Lower leg skin (tissue), 4 donors: ENCODE results near the gene PDZRN3. TPM values are rescaled to one million over a fixed set of nuclear protein-coding genes. Genes with fewer than 3 reads are reported as not detected.

Experiments used
- DNase-seq, 2 donors: peaks; one replicate each; pipeline ENCODE4 v3.0.0-alpha.2; 2019; ENCODE audit warnings: low spot score in 2 of 2
- H3K4me3 ChIP-seq: fragments of 200-600 bp; sonication (generic); 2 replicates; pipeline ENCODE4 v1.5.1; 2017; ENCODE audit warnings: mild to moderate bottlenecking, low read depth; ENCODE audit not compliant: poor library complexity, severe bottlenecking
- CTCF ChIP-seq, 3 donors: fragments of 450-650 bp; IDR thresholded peaks; one replicate each; pipeline ENCODE4 v1.5.1; 2016; ENCODE audit warnings: antibody characterized with exemption in 3 of 3, mild to moderate bottlenecking in 3 of 3, moderate library complexity in 2 of 3
- POLR2A ChIP-seq, 2 donors: fragments of 450-650 bp; IDR thresholded peaks; one replicate each; pipeline ENCODE4 v1.6.1; 2016 to 2017; ENCODE audit warnings: antibody characterized with exemption in 2 of 2, mild to moderate bottlenecking in 1 of 2, moderate library complexity in 1 of 2
- WGBS, 2 donors: methylation state at CpG; one replicate each; pipeline ENCODE4 v1.1.5; 2018; 5-methylcytosine and 5-hydroxymethylcytosine counted together
- intact Hi-C: fragments of 100-400 bp; cut with DNase I; formaldehyde crosslinking; loops from one replicate; pipeline ENCODE4 v1.15.0; 2023; ENCODE audit warnings: low total_unique reads
- total RNA-seq, 4 donors: library from RNA; depleted of rRNA; stranded (reverse); fragments of >200 nt; gene quantifications; one replicate each; pipeline ENCODE4 v1.1.0, GENCODE V29; 2016

PDZRN3 gene
- total RNA-seq, 4 donors from 2014 or later: 9.7 to 29.9 (median 13.4) TPM

- H3K4me3 ChIP-seq: no peak overlapping the region
- TF ChIP-seq POLR2A (IDR thresholded peaks at IDR 0.05) (no peak), CTCF (IDR thresholded peaks at IDR 0.05) (no peak)
- WGBS, 2 donors: 74 to 78% methylated on average over 3 of the region's 3 CpGs
- DNase-seq: no peak
- intact Hi-C loops: no loop called here
These were observed 172.0 kb downstream of the PDZRN3 start for GRCh38 chr3:73452729-73453128.

GRCh38 chr3:73451301-73451944, 173.3 kb downstream of the PDZRN3 start:
- intact Hi-C loops: no loop called here
- no peak for TF ChIP-seq CTCF (IDR thresholded peaks at IDR 0.05)
- no peak for TF ChIP-seq POLR2A (IDR thresholded peaks at IDR 0.05)
- no peak overlapping the region for H3K4me3 ChIP-seq
- WGBS, 2 donors: 38 to 49% methylated on average over 3 of the region's 3 CpGs
- DNase-seq: no peak

- intact Hi-C loops: no loop called here
- 66 to 77% methylated on average over 4 of the region's 4 CpGs for WGBS, 2 donors
- no peak for TF ChIP-seq CTCF (IDR thresholded peaks at IDR 0.05)
- TF ChIP-seq POLR2A (IDR thresholded peaks at IDR 0.05): no peak
- no peak for DNase-seq
- no peak overlapping the region for H3K4me3 ChIP-seq
These were observed 175.0 kb downstream of the PDZRN3 start for GRCh38 chr3:73449774-73450173.

GRCh38 chr3:73448761-73449301, 175.9 kb downstream of the PDZRN3 start:
- TF ChIP-seq POLR2A (IDR thresholded peaks at IDR 0.05) (no peak), CTCF (IDR thresholded peaks at IDR 0.05) (no peak)
- H3K4me3 ChIP-seq: no peak overlapping the region
- DNase-seq: no peak
- intact Hi-C loops: no loop called here
- 62 to 63% methylated on average over 4 of the region's 4 CpGs for WGBS, 2 donors

- WGBS, 2 donors: 87 to 94% methylated on average over 2 of the region's 2 CpGs
These were observed 176.7 kb downstream of the PDZRN3 start for GRCh38 chr3:73448041-73448440.

More at GRCh38 chr3:73448041-73448440, 176.7 kb downstream of the PDZRN3 start:
- no peak overlapping the region for H3K4me3 ChIP-seq
- intact Hi-C loops: no loop called here
- DNase-seq: no peak
- no peak for TF ChIP-seq CTCF (IDR thresholded peaks at IDR 0.05)
- no peak for TF ChIP-seq POLR2A (IDR thresholded peaks at IDR 0.05)
